Upper lobe of left lung (tissue), 4 donors: Measurements from ENCODE around the gene KCNT1.

ENCODE experiments used
- POLR2A ChIP-seq, 4 donors: fragments of 450-650 bp; IDR thresholded peaks; one replicate each; pipeline ENCODE4 v1.5.1; 2016 to 2017; ENCODE audit warnings: antibody characterized with exemption in 4 of 4, mild to moderate bottlenecking in 2 of 4
- POLR2AphosphoS5 ChIP-seq, 2 donors: sonication (generic); formaldehyde crosslinking; IDR thresholded peaks; one replicate each; pipeline ENCODE4 v1.5.1; 2017; ENCODE audit warnings: antibody characterized with exemption in 2 of 2
- TF ChIP-seq, protein P1 (sequence below), 6 experiments: fragments of 450-650 bp in 4 of 6; fragments of 200-600 bp in 2 of 6; sonication (generic) in 2 of 6; IDR thresholded peaks; one replicate each; pipeline ENCODE4 v1.5.1; 2016 to 2019; ENCODE audit warnings: antibody characterized with exemption in 6 of 6

DNA sequence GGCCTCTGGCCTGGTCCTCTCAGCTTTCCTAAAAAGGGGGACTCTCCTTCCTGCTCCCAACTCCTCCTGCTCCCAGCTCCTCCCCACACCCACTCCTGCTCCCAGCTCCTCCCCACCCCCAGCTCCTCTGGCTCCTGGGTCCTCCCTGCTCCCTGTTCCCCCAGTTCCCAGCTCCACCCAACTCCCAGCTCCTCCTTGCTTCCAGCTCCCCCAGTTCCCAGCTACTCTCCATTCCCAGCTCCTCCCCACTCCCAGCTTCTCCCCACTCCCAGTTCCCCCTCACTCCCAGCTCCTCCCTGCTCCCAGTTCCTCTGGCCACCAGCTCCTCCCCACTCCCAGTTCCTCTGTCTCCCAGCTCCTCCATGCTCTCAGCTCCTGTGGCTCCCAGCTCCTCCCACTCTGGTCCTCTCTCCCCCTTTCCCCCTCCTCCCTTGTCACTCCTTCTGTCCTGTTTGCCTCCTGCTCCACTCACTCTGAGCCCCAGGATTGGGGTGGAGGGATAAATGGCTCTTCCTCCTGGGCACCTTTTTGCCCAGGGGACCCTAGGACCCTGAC, 75.7 kb downstream of the KCNT1 start:
- TF ChIP-seq POLR2A (IDR thresholded peaks at IDR 0.05) (no peak), POLR2AphosphoS5 (IDR thresholded peaks at IDR 0.05) (no peak)
- TF ChIP-seq, protein P1, sequence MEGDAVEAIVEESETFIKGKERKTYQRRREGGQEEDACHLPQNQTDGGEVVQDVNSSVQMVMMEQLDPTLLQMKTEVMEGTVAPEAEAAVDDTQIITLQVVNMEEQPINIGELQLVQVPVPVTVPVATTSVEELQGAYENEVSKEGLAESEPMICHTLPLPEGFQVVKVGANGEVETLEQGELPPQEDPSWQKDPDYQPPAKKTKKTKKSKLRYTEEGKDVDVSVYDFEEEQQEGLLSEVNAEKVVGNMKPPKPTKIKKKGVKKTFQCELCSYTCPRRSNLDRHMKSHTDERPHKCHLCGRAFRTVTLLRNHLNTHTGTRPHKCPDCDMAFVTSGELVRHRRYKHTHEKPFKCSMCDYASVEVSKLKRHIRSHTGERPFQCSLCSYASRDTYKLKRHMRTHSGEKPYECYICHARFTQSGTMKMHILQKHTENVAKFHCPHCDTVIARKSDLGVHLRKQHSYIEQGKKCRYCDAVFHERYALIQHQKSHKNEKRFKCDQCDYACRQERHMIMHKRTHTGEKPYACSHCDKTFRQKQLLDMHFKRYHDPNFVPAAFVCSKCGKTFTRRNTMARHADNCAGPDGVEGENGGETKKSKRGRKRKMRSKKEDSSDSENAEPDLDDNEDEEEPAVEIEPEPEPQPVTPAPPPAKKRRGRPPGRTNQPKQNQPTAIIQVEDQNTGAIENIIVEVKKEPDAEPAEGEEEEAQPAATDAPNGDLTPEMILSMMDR (IDR thresholded peaks at IDR 0.05) = no peak
